Activated naive CD4-positive, alpha-beta T cell treated with anti-CD3 and anti-CD28 coated beads, Interleukin-2, amount 50 U/mL, for 16 hours (primary cell): ENCODE data around the gene PRPSAP1.

Experiments
- DNase-seq: peaks from one replicate; pipeline ENCODE4 v3.0.0-alpha.2; 2020

The PRPSAP1 gene

GRCh38 chr17:76276461-76277299, 77.0 kb downstream of the PRPSAP1 start:
- DNase-seq: no peak

GRCh38 chr17:76276069-76276431, 77.7 kb downstream of the PRPSAP1 start:
- peak; percentile 11 for DNase-seq

GRCh38 chr17:76275382-76276068, 78.2 kb downstream of the PRPSAP1 start:
- DNase-seq: no peak

GRCh38 chr17:76274112-76274956, 79.4 kb downstream of the PRPSAP1 start:
- peak; percentile 12 for DNase-seq

GRCh38 chr17:76273445-76274111, 80.1 kb downstream of the PRPSAP1 start:
- DNase-seq: peak; percentile 19

GRCh38 chr17:76272541-76273444, 80.9 kb downstream of the PRPSAP1 start:
- DNase-seq: peak; percentile 60

GRCh38 chr17:76271669-76272540, 81.8 kb downstream of the PRPSAP1 start:
- peak; percentile 85 for DNase-seq

- DNase-seq: peak; percentile 31
Measured at GRCh38 chr17:76270770-76271668, 82.7 kb downstream of the PRPSAP1 start.

- DNase-seq: peak; percentile 19
Measured at GRCh38 chr17:76270127-76270592, 83.6 kb downstream of the PRPSAP1 start.

GRCh38 chr17:76268991-76269981, 84.4 kb downstream of the PRPSAP1 start:
- DNase-seq: no peak

GRCh38 chr17:76268015-76268749, 85.5 kb downstream of the PRPSAP1 start:
- DNase-seq: peak; percentile 77

GRCh38 chr17:76267581-76268001, 86.1 kb downstream of the PRPSAP1 start:
- peak; percentile 43 for DNase-seq

GRCh38 chr17:76267051-76267576, 86.6 kb downstream of the PRPSAP1 start:
- DNase-seq: no peak

- peak; percentile 29 for DNase-seq
Measured at GRCh38 chr17:76266244-76266938, 87.3 kb downstream of the PRPSAP1 start.

- DNase-seq: peak; percentile 64
Measured at GRCh38 chr17:76265624-76266243, 88.0 kb downstream of the PRPSAP1 start.
